ENCODE data around the gene TNRC18. TPM values are rescaled to one million over a fixed set of nuclear protein-coding genes. Genes with fewer than 3 reads are reported as not detected.

The TNRC18 gene
- total RNA-seq, 2 donors from 2014 or later = 182 to 244 TPM

DNA sequence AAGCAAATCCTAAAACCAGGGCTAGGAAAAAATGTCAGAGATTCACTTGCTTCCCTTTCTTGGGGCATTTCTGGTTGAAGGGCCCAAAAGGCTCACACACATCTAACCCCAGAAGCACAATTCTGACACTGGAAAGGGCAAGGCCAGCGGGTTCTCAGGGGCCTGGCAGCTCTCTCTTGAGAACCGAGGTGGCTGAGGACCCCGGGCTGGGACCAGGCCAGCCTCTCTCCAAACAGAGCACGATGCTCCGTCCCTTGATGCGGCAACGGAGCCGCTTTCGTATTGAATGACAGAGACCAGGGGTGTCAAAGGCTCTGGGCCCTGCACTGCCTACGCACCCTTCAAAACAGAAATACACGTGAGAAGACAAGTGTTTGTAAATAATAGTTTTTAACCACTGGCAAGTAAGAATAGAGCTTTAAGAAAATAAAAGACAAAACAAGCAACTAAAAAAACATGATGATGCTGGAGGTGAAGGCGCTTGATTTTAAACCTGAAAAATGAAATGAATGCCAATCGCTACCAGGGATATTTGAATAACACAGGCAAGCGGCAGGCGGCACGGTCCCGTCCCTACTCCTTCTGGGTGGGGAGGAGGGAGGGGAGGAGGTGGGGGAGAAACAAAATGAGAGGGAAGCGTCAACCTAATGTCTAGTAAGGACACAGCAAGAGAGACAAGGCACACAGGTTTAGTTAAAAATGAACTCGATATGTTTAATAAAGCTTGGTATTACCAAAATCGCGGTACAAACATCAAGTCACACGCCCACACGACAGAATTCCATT is 72.8 kb downstream of the TNRC18 start:
- ATAC-seq (ENCODE audit: insufficient number of reproducible peaks, low FRiP score, low read depth) = no peak
- peaks cover 50% of the 10 kb centered on the region for H3K36me3 ChIP-seq

DNA sequence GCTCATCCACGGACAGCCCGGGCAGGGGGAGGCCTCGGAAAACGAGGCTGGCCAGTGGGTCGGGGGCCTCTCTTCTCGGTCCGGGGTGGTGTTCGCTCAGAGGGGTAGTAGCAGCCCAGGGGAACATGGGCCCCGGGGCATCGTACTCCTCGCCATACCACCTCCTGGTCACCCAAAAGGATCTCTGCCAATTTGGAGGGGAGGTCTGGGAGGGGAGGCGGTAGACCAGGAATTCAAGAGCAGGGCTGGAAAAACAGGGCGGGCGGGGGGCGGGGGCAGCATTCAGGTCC is 73.5 kb downstream of the TNRC18 start:
- TF ChIP-seq, protein P1, sequence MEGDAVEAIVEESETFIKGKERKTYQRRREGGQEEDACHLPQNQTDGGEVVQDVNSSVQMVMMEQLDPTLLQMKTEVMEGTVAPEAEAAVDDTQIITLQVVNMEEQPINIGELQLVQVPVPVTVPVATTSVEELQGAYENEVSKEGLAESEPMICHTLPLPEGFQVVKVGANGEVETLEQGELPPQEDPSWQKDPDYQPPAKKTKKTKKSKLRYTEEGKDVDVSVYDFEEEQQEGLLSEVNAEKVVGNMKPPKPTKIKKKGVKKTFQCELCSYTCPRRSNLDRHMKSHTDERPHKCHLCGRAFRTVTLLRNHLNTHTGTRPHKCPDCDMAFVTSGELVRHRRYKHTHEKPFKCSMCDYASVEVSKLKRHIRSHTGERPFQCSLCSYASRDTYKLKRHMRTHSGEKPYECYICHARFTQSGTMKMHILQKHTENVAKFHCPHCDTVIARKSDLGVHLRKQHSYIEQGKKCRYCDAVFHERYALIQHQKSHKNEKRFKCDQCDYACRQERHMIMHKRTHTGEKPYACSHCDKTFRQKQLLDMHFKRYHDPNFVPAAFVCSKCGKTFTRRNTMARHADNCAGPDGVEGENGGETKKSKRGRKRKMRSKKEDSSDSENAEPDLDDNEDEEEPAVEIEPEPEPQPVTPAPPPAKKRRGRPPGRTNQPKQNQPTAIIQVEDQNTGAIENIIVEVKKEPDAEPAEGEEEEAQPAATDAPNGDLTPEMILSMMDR (IDR thresholded peaks at IDR 0.05) = no peak
- Histone ChIP-seq H3K4me1 (ENCODE audit: control insufficient read depth in 1 of 2, low read depth in 2 of 2) (peaks cover 7 to 35% of the 10 kb centered on the region in 2 donors), H3K36me3 (peaks cover 49% of the 10 kb centered on the region), H3K27ac (no peak overlapping the region), H3K9me3 (no peaks in the 10 kb centered on the region), H3K4me3 (no peak overlapping the region), H3K27me3 (replicated peaks; ENCODE audit: insufficient read depth) (no peaks in the 10 kb centered on the region)
- DNase-seq (ENCODE audit: low spot score) = no peak
- no peak for ATAC-seq (ENCODE audit: insufficient number of reproducible peaks, low FRiP score, low read depth)

More for the DNA sequence above, 72.8 kb downstream of the TNRC18 start:
- peaks cover 7 to 37% of the 10 kb centered on the region in 2 donors for H3K4me1 ChIP-seq (ENCODE audit: control insufficient read depth in 1 of 2, low read depth in 2 of 2)
- DNase-seq (ENCODE audit: low spot score) = no peak
- no peaks in the 10 kb centered on the region for H3K9me3 ChIP-seq
- no peak overlapping the region for H3K27ac ChIP-seq
- no peak overlapping the region for H3K4me3 ChIP-seq
- no peaks in the 10 kb centered on the region for H3K27me3 ChIP-seq (replicated peaks; ENCODE audit: insufficient read depth)
- TF ChIP-seq, protein P1 (IDR thresholded peaks at IDR 0.05) = no peak

DNA sequence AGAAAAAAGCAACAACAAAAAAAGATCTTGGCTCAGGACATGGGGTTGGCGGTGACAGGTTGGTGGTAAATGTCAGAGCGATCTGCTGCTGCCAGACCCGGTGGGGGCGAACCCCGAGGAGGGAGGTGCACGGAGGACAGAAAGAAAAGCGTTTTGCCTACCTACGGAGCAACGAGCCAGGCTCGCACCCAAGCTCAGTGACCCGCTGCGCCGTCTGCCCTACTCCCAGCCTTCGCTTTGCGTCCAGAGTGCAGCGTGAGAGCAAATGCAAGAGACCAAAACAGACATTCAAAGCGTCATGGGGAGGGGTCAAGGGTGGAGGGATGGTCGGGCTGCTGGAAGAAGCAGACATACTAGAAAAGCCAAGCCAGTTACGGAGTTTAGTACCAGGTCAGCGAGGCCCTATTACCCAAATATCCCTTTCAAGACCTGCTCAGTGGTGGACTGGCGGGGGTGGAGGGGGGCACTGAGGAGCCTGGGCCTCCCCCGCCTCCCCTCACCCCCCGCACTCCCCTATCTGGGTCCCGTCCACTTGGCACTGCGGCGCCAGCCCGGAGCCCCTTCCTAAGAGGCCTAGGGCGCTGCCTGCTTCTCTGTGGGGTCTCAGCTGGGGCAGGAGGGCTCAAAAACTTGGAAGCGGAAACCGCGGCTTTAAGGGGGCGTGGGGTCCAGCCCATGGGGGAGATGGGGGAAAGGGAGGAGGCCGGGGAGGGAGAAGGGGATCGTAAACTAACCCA is 74.0 kb downstream of the TNRC18 start:
- TF ChIP-seq, protein P1 (IDR thresholded peaks at IDR 0.05) = no peak
- H3K27ac ChIP-seq = no peak overlapping the region
- no peaks in the 10 kb centered on the region for H3K27me3 ChIP-seq (replicated peaks; ENCODE audit: insufficient read depth)
- H3K36me3 ChIP-seq = peaks cover 52% of the 10 kb centered on the region
- H3K9me3 ChIP-seq = no peaks in the 10 kb centered on the region
- ATAC-seq (ENCODE audit: insufficient number of reproducible peaks, low FRiP score, low read depth) (no peak), DNase-seq (ENCODE audit: low spot score) (no peak)
- H3K4me3 ChIP-seq = no peak overlapping the region
- H3K4me1 ChIP-seq (ENCODE audit: control insufficient read depth in 1 of 2, low read depth in 2 of 2) = peaks cover 4 to 30% of the 10 kb centered on the region in 2 donors

DNA sequence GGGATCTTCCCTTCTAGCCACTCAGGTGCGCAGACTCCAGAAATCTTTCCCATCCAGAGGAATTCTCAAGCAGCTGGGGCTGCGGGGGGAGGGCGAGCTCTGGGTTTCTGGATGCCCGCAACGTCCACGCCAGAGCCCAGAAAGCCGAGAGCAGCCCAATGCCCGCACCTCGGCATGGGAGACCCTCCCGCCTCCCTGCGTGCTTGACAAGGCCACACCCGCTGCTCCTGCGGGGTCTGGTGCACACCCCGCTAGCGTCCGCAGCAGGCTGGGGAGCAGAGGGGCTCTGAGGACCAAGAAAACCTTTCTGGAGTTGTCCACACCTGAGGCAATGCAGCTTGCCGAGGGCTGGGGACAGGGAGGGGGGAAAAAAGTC is 74.6 kb downstream of the TNRC18 start:
- H3K4me1 ChIP-seq (ENCODE audit: control insufficient read depth in 1 of 2, low read depth in 2 of 2) = peaks cover 0 to 25% of the 10 kb centered on the region in 2 donors
- no peak for ATAC-seq (ENCODE audit: insufficient number of reproducible peaks, low FRiP score, low read depth)
- no peak overlapping the region for H3K27ac ChIP-seq
- TF ChIP-seq, protein P1 (IDR thresholded peaks at IDR 0.05) = no peak
- H3K9me3 ChIP-seq = no peaks in the 10 kb centered on the region
- H3K4me3 ChIP-seq = no peak overlapping the region
- no peaks in the 10 kb centered on the region for H3K27me3 ChIP-seq (replicated peaks; ENCODE audit: insufficient read depth)
- peaks cover 54% of the 10 kb centered on the region for H3K36me3 ChIP-seq
- no peak for DNase-seq (ENCODE audit: low spot score)

DNA sequence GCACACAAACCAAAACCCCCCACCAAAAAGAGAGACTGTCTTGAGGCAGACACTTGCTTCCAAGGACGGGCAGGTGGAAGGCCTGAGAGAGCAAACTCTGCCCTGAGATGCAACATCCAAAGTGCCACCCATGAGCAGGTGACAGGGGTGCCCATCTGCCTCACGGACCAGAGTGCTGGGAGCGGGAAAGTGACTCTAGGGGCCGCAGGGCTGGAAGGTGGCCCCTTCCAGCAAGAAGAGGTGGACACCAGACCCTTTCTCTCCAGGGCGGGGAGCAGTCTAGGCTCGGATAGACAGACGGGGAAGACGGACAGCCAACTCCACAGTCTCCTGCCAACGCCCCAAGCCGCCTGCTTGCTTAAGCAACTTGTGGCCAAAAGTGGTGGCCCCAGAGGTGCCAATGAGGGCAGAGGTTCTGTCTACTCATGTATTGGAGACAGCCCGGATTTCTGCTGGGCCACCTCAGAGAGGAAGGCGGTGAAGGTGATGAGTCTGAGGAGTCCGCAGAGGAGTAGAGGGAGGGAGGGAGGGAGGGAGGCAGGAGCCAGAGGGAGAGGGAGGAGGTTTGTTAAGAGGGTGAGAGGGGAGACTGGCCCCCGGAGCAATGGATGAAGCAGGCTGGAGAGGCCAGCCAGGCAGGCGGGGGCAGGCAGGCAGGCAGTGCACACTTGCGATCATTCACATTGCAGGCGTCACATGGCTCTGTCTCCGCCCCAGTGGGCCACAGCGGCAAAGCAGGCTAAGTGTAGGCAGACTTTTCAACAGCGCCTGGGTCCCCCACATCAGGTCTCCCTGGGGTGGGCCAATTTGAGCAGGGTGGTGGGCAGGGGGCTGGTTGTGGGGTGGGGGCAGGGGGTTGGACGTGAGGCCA is 75.3 kb downstream of the TNRC18 start:
- no peak overlapping the region for H3K27ac ChIP-seq
- H3K4me1 ChIP-seq (ENCODE audit: control insufficient read depth in 1 of 2, low read depth in 2 of 2) = peaks cover 0 to 20% of the 10 kb centered on the region in 2 donors
- H3K27me3 ChIP-seq (replicated peaks; ENCODE audit: insufficient read depth) = no peaks in the 10 kb centered on the region
- H3K9me3 ChIP-seq = no peaks in the 10 kb centered on the region
- peaks cover 60% of the 10 kb centered on the region for H3K36me3 ChIP-seq
- no peak for DNase-seq (ENCODE audit: low spot score)
- no peak for ATAC-seq (ENCODE audit: insufficient number of reproducible peaks, low FRiP score, low read depth)
- H3K4me3 ChIP-seq = no peak overlapping the region
- TF ChIP-seq, protein P1 (IDR thresholded peaks at IDR 0.05) = no peak

Data from thoracic aorta (tissue), 2 donors.